Kasumi-1 (cell line): ENCODE results near the gene CCDC24.

Experiments
- DNase-seq, 2 experiments: peaks; one replicate each; lab custom pipeline; 2025; lab: John Stamatoyannopoulos, UW

CCDC24 gene

GRCh38 chr1:43981135-43981491, 10.3 kb upstream of the CCDC24 start:
- DNase-seq, result no peak

- no peak for DNase-seq
Observed at GRCh38 chr1:43981636-43982035, 9.8 kb upstream of the CCDC24 start.

DNA sequence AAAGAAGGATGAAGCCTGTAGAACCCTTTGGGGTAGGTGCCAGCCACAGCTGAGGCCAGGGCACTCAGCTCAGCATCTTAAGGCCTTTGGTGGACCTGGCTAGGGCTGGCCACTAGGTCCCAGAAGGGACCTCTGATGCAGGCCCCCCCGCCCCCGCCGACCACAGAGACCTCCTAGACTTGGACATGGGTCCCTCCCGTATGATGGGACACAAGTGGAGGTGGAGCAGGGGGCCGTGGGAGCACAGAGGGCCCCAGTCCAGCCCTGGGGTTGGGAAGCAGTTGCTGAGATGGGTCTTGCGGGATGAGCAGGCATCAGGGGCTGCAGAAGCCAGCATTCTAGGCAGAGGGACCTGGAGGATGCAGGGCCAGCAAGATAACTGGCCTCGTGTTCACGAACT, 9.2 kb upstream of the CCDC24 start:
- DNase-seq, result no peak

- no peak for DNase-seq
Observed at GRCh38 chr1:43982808-43983207, 8.6 kb upstream of the CCDC24 start.

- DNase-seq, result no peak
Observed at GRCh38 chr1:43983253-43983899, 8.0 kb upstream of the CCDC24 start.

DNA sequence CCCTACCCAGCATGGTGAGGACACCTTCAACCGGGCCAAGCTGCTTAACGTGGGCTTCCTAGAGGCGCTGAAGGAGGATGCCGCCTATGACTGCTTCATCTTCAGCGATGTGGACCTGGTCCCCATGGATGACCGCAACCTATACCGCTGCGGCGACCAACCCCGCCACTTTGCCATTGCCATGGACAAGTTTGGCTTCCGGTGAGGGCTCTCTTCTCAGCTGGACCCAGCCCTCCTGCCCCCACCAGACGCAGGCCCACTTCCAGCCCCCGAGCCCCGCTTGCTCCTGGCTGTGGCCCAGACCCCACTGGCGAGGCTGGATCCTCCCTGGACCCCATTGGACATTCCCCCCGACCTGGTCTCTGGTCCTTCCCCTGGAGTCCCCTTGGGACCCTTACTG, 6.5 kb upstream of the CCDC24 start:
- DNase-seq, result no peak

- no peak for DNase-seq
Observed at GRCh38 chr1:43985984-43986595, 5.3 kb upstream of the CCDC24 start.

- no peak for DNase-seq
Observed at GRCh38 chr1:43986712-43987111, 4.7 kb upstream of the CCDC24 start.

- no peak for DNase-seq
Observed at GRCh38 chr1:43987159-43987902, 4.1 kb upstream of the CCDC24 start.

- peak in 1 of 2 experiments; percentile 28 for DNase-seq
Observed at GRCh38 chr1:43990271-43991199, 864 bp upstream of the CCDC24 start.

DNA sequence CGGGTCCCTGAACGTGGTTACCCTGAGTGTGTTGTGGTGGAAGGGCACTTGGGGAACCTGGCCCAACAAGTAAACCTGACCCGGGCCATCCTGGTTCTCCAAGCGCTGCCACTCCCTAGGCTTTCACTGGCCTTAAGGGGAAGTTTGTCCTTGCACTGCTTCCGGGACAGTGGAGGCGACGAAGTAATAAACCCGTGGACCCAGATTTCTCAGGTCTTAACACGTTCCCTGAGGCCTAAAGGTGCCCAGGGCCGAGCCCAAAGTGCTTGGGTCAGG, 261 bp upstream of the CCDC24 start:
- DNase-seq, result no peak

- no peak for DNase-seq
Observed at GRCh38 chr1:43992232-43992995, 1.0 kb downstream of the CCDC24 start.

GRCh38 chr1:43993206-43993914, 2.0 kb downstream of the CCDC24 start:
- DNase-seq, result no peak

GRCh38 chr1:43994071-43994470, 2.7 kb downstream of the CCDC24 start:
- DNase-seq, result no peak

GRCh38 chr1:43994794-43995790, 3.7 kb downstream of the CCDC24 start:
- DNase-seq, result peak; percentile 38

- DNase-seq, result no peak
Observed at GRCh38 chr1:43995984-43996732, 4.8 kb downstream of the CCDC24 start.

GRCh38 chr1:43996733-43997115, 5.3 kb downstream of the CCDC24 start:
- DNase-seq, result no peak

DNA sequence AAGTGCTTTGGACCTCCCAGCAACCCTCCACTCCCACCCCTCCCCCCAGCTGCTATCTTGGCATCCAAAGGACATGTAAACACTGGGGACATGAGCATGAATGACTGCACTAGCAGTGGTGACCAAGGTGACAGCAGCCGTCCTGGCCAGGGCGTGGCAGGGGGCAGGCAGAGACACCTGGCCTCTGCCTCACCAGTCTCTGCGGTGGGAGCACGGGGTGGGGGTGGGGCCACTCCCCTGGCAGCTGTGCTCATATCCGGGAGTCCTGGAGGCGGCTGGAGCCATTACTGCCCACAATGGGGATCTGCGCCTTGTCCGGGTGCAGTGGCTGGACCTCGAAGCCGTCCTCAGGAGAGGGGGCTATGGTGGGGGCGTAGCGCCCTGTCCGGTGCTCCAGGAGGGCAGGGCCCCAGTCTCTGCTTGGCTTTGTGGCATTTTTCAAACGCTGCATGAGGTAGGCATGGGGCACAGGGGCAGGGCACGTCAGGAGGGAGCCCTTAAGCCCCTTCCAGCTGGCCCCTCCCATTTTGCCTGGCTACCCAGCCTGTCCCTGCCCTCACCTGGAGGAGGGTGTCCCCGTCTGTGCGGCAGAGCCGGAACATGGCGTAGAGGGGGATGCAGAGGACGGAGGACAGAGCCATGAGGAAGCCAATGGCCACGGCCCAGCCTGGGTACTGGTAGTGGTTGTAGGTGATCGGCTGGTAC, 6.0 kb downstream of the CCDC24 start:
- DNase-seq, result no peak

DNA sequence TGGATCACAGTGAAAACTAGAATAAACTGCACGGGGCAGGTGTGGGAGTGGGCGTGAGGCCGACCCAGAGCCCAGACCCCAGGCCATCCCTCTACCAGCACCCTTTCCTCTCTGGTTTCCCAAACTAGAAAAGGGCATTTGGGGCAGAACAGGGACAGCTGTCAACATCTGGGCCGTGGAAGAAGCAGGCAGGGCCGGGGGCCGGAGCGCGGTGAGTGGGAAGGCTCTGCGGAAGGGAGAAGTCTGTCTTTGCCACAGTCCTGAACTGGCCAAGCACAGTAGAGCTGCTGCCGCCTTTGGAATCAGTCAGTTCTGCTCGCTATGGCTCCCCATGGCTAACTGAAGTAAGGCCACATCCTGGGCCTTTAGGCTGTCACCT, 6.6 kb downstream of the CCDC24 start:
- DNase-seq, result no peak
